ENCODE data around the gene B4GALT2. TPM values are rescaled to one million over a fixed set of nuclear protein-coding genes. Genes with fewer than 3 reads are reported as not detected.

The B4GALT2 gene
- total and polyA plus RNA-seq, 2 of the 4 experiments (the other 2 are of a cell fraction): 52.3 to 60.8 TPM

GRCh38 chr1:43968348-43968948 lies 10.6 kb upstream of the B4GALT2 start:
- H4K91ac ChIP-seq (ENCODE audit: insufficient read depth, low read depth, low read length): no peak overlapping the region
- BruUV-seq (replicated peaks): no TSS peak
- H3K9me3 ChIP-seq (ENCODE audit: control insufficient read depth, insufficient read depth, low read length): no peaks in the 10 kb centered on the region
- 64% methylated on average over 2 of the region's 6 CpGs; no CpG with 5 or more reads in 1 of the 2 experiments for WGBS, 2 experiments (ENCODE audit: extremely low coverage in 2 of 2, insufficient read length in 1 of 2)
- H3K36me3 ChIP-seq (ENCODE audit: control insufficient read depth, insufficient read depth, low read length): peaks cover 19% of the 10 kb centered on the region
- H2BK5ac ChIP-seq (ENCODE audit: low read depth, low read length, poor library complexity, severe bottlenecking): no peak overlapping the region
- intact Hi-C loops (cut with micrococcal nuclease): loop anchor here (2.0 kb wide), 1 partner anchor 22 kb away; the partner anchor contains the start of gene IPO13
- in situ Hi-C loops (cut with MboI; ENCODE audit: low sequenced_read_pairs): loop anchor here (25.0 kb wide), 1 partner anchor 431 kb away; the partner anchor contains the start of gene PTPRF
- no peak overlapping the region for H3K23ac ChIP-seq (ENCODE audit: low read depth, low read length)
- no peak overlapping the region for H2BK15ac ChIP-seq (ENCODE audit: low read depth, low read length)
- CTCF ChIA-PET: no interaction called here
- H3K4me3 ChIP-seq (ENCODE audit: insufficient read depth, low read depth, low read length): no peak overlapping the region
- no peak for TF ChIP-seq NFE2L2 (IDR thresholded peaks at IDR 0.05; ENCODE audit: low read depth, low read length)
- no peak for TF ChIP-seq CEBPB (IDR thresholded peaks at IDR 0.05; ENCODE audit: low read depth, low read length)
- TF ChIP-seq POLR2A (IDR thresholded peaks at IDR 0.05; ENCODE audit: low read depth, low read length): no peak
- TF ChIP-seq CHD1 (IDR thresholded peaks at IDR 0.05; ENCODE audit: low read depth, low read length): no peak
- TF ChIP-seq RAD21 (IDR thresholded peaks at IDR 0.05; ENCODE audit: low read length): no peak
- no peak for TF ChIP-seq SMC3 (IDR thresholded peaks at IDR 0.05; ENCODE audit: low read depth, low read length)
- TF ChIP-seq RCOR1 (IDR thresholded peaks at IDR 0.05; ENCODE audit: insufficient replicate concordance, low read length): no peak
- TF ChIP-seq, protein P1, sequence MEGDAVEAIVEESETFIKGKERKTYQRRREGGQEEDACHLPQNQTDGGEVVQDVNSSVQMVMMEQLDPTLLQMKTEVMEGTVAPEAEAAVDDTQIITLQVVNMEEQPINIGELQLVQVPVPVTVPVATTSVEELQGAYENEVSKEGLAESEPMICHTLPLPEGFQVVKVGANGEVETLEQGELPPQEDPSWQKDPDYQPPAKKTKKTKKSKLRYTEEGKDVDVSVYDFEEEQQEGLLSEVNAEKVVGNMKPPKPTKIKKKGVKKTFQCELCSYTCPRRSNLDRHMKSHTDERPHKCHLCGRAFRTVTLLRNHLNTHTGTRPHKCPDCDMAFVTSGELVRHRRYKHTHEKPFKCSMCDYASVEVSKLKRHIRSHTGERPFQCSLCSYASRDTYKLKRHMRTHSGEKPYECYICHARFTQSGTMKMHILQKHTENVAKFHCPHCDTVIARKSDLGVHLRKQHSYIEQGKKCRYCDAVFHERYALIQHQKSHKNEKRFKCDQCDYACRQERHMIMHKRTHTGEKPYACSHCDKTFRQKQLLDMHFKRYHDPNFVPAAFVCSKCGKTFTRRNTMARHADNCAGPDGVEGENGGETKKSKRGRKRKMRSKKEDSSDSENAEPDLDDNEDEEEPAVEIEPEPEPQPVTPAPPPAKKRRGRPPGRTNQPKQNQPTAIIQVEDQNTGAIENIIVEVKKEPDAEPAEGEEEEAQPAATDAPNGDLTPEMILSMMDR (conservative IDR thresholded peaks at IDR 0.05; ENCODE audit: low read depth, low read length): no peak
- TF ChIP-seq MAFK (IDR thresholded peaks at IDR 0.05; ENCODE audit: low read depth, low read length): no peak
- no peak for TF ChIP-seq FOS (IDR thresholded peaks at IDR 0.05; ENCODE audit: low read depth, low read length)
- no peak for TF ChIP-seq MXI1 (IDR thresholded peaks at IDR 0.05; ENCODE audit: borderline replicate concordance, low read depth, low read length)
- TF ChIP-seq RFX5 (IDR thresholded peaks at IDR 0.05; ENCODE audit: low read depth, low read length): no peak
- TF ChIP-seq, protein P2, sequence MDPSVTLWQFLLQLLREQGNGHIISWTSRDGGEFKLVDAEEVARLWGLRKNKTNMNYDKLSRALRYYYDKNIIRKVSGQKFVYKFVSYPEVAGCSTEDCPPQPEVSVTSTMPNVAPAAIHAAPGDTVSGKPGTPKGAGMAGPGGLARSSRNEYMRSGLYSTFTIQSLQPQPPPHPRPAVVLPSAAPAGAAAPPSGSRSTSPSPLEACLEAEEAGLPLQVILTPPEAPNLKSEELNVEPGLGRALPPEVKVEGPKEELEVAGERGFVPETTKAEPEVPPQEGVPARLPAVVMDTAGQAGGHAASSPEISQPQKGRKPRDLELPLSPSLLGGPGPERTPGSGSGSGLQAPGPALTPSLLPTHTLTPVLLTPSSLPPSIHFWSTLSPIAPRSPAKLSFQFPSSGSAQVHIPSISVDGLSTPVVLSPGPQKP (IDR thresholded peaks at IDR 0.05; ENCODE audit: borderline replicate concordance, low read depth, low read length): no peak
- TF ChIP-seq MAZ (IDR thresholded peaks at IDR 0.05; ENCODE audit: borderline replicate concordance, low read depth, low read length): no peak
- TF ChIP-seq, protein P3, sequence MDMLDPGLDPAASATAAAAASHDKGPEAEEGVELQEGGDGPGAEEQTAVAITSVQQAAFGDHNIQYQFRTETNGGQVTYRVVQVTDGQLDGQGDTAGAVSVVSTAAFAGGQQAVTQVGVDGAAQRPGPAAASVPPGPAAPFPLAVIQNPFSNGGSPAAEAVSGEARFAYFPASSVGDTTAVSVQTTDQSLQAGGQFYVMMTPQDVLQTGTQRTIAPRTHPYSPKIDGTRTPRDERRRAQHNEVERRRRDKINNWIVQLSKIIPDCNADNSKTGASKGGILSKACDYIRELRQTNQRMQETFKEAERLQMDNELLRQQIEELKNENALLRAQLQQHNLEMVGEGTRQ (IDR thresholded peaks at IDR 0.05; ENCODE audit: low read depth, low read length): no peak
- no peak for TF ChIP-seq BHLHE40 (IDR thresholded peaks at IDR 0.05; ENCODE audit: low read depth, low read length)
- H3K4ac ChIP-seq (ENCODE audit: low read depth, low read length): no peak overlapping the region
- H3K14ac ChIP-seq (replicated peaks; ENCODE audit: low read depth, low read length): no peak overlapping the region
- no peak overlapping the region for H2BK20ac ChIP-seq (ENCODE audit: low read depth, low read length)
- H4K5ac ChIP-seq (ENCODE audit: low read depth, low read length): no peak overlapping the region
- POLR2A ChIA-PET (ENCODE audit: unreplicated experiment): no interaction called here
- peaks cover 6% of the 10 kb centered on the region; the same call in 1 of the 2 replicates for H3K9me1 ChIP-seq (ENCODE audit: insufficient read depth, low read length)
- no peak overlapping the region for H3K9ac ChIP-seq (ENCODE audit: low read depth, low read length)
- no peaks in the 10 kb centered on the region for H3K27me3 ChIP-seq (ENCODE audit: control insufficient read depth, insufficient read depth, low read length)
- H2AFZ ChIP-seq (replicated peaks; ENCODE audit: low read length, poor library complexity): no peak overlapping the region
- dilution Hi-C loops (cut with HindIII; ENCODE audit: low sequenced_read_pairs, unreplicated experiment): no loop called here
- no peak overlapping the region for H3K4me2 ChIP-seq (ENCODE audit: low read depth, low read length)
- H3K18ac ChIP-seq (ENCODE audit: low read depth, low read length): no peak overlapping the region
- H4K20me1 ChIP-seq (ENCODE audit: insufficient read depth, low read length): no peaks in the 10 kb centered on the region
- H3K4me1 ChIP-seq (ENCODE audit: control insufficient read depth, insufficient read depth, low read length): no peaks in the 10 kb centered on the region
- no peak overlapping the region for H2AK9ac ChIP-seq (replicated peaks; ENCODE audit: low read depth, low read length, poor library complexity)
- peaks cover 13 to 17% of the 10 kb centered on the region in 2 experiments; a peak in 3 of 4 replicates for H3K79me1 ChIP-seq (ENCODE audit: low read depth in 1 of 2, low read length in 2 of 2)
- DNase-seq (no peak), ATAC-seq (ENCODE audit: low read depth) (no peak)
- no peak overlapping the region for H4K8ac ChIP-seq (ENCODE audit: low read depth in 2 of 2, low read length in 2 of 2)
- no peak overlapping the region for H3K56ac ChIP-seq (ENCODE audit: extremely low read depth, insufficient read depth, low read length)
- no peak overlapping the region for H3K27ac ChIP-seq (ENCODE audit: insufficient read depth, low read length)
- no peak overlapping the region for H2BK120ac ChIP-seq (ENCODE audit: low read depth, low read length)
- H2AK5ac ChIP-seq (ENCODE audit: low read depth, low read length): no peak overlapping the region

All from IMR-90 (cell line).